C4-2B (cell line): Measurements from ENCODE around the gene SHFL.

Experiments
- H3K27ac ChIP-seq: fragments of 450-650 bp; 2 replicates; pipeline ENCODE4 v1.5.1; 2017
- CTCF ChIP-seq: fragments of 450-650 bp; conservative IDR thresholded peaks from 2 replicates; pipeline ENCODE4 v1.5.1; 2017; ENCODE audit warnings: mild to moderate bottlenecking
- ZFX ChIP-seq: fragments of 450-650 bp; IDR thresholded peaks from 2 replicates; pipeline ENCODE4 v1.6.1; 2017

The SHFL gene

GRCh38 chr19:10115392-10116084 is 29.4 kb downstream of the SHFL start:
- TF ChIP-seq CTCF, result no peak
- no peak for TF ChIP-seq ZFX
- no peak overlapping the region for H3K27ac ChIP-seq

- no peak for TF ChIP-seq CTCF
- no peak for TF ChIP-seq ZFX
- no peak overlapping the region for H3K27ac ChIP-seq
Observed at GRCh38 chr19:10116085-10116865, 30.2 kb downstream of the SHFL start.

GRCh38 chr19:10116866-10117616 is 30.9 kb downstream of the SHFL start:
- no peak for TF ChIP-seq ZFX
- TF ChIP-seq CTCF, result no peak
- no peak overlapping the region for H3K27ac ChIP-seq

GRCh38 chr19:10118960-10119359 is 32.8 kb downstream of the SHFL start:
- TF ChIP-seq CTCF, result no peak
- TF ChIP-seq ZFX, result no peak
- peak overlapping the region; percentile 80 for H3K27ac ChIP-seq

- H3K27ac ChIP-seq, result no peak overlapping the region
- TF ChIP-seq CTCF, result no peak
- TF ChIP-seq ZFX, result no peak
Observed at GRCh38 chr19:10120538-10121189, 34.5 kb downstream of the SHFL start.

GRCh38 chr19:10122045-10122444 is 35.9 kb downstream of the SHFL start:
- H3K27ac ChIP-seq, result peak overlapping the region; percentile 47
- no peak for TF ChIP-seq ZFX
- no peak for TF ChIP-seq CTCF
